Endothelial cell of umbilical vein (primary cell): ENCODE data around the gene METRNL.

ENCODE experiments used
- EZH2 ChIP-seq: IDR thresholded peaks from 2 replicates; pipeline ENCODE4 v1.6.1; 2012; ENCODE audit warnings: borderline replicate concordance, low read depth, mild to moderate bottlenecking, moderate library complexity, low read length, inconsistent platforms; ENCODE audit not compliant: severe bottlenecking
- FOS ChIP-seq: IDR thresholded peaks from 2 replicates; pipeline ENCODE4 v1.6.1; 2011; ENCODE audit warnings: mild to moderate bottlenecking, low read length, moderate library complexity, borderline replicate concordance; ENCODE audit not compliant: insufficient read depth
- JUN ChIP-seq: IDR thresholded peaks from 2 replicates; pipeline ENCODE4 v1.6.1; 2011; ENCODE audit warnings: borderline replicate concordance, low read depth; ENCODE audit not compliant: insufficient read length, insufficient read depth
- MAX ChIP-seq: IDR thresholded peaks from 2 replicates; pipeline ENCODE4 v1.6.1; 2011; ENCODE audit not compliant: insufficient read depth, insufficient read length
- POLR2A ChIP-seq: IDR thresholded peaks from 2 replicates; pipeline ENCODE4 v1.6.1; 2012; ENCODE audit warnings: low read depth, mild to moderate bottlenecking, control low read depth, low read length
- POLR2AphosphoS5 ChIP-seq: IDR thresholded peaks from 2 replicates; pipeline ENCODE4 v1.6.1; 2012; ENCODE audit warnings: low read depth, mild to moderate bottlenecking, control low read depth, low read length, moderate library complexity; ENCODE audit not compliant: insufficient read depth
- TF ChIP-seq, protein P1 (sequence below), 2 donors: IDR thresholded peaks; 1 replicate in 1 of 2; 2 replicates in 1 of 2; pipeline ENCODE4 v1.5.1; 2011; ENCODE audit warnings: low read length in 2 of 2, mild to moderate bottlenecking in 2 of 2, moderate library complexity in 2 of 2, control low read depth in 1 of 2, inconsistent platforms in 1 of 2, low read depth in 1 of 2; ENCODE audit not compliant: insufficient read depth in 1 of 2; ENCODE audit errors: extremely low read depth in 1 of 2

DNA sequence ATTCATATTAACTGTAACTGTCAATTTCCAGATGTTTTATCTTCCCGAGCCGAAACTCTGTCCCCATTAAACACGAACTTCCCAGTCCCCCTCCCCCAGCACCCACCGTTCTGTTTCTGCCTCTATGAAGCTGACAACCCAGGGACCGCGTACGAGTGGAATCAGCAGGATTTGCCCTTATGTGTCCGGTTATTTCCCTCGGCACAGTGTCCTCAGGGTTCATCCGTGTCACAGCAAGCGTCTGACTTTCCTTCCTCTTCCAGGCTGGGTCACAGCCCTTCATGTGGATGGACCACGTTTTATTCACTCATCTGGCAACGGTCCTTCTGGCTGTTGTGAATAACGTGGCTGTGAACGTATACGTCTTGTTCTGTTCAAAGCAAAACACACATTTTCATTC lies 31.3 kb downstream of the METRNL start:
- no peak for TF ChIP-seq POLR2A
- TF ChIP-seq EZH2 = no peak
- TF ChIP-seq, protein P1, sequence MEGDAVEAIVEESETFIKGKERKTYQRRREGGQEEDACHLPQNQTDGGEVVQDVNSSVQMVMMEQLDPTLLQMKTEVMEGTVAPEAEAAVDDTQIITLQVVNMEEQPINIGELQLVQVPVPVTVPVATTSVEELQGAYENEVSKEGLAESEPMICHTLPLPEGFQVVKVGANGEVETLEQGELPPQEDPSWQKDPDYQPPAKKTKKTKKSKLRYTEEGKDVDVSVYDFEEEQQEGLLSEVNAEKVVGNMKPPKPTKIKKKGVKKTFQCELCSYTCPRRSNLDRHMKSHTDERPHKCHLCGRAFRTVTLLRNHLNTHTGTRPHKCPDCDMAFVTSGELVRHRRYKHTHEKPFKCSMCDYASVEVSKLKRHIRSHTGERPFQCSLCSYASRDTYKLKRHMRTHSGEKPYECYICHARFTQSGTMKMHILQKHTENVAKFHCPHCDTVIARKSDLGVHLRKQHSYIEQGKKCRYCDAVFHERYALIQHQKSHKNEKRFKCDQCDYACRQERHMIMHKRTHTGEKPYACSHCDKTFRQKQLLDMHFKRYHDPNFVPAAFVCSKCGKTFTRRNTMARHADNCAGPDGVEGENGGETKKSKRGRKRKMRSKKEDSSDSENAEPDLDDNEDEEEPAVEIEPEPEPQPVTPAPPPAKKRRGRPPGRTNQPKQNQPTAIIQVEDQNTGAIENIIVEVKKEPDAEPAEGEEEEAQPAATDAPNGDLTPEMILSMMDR (IDR thresholded peaks at IDR 0.05; ENCODE audit: extremely low read depth in 1 of 2, insufficient read depth in 1 of 2, low read depth in 1 of 2, low read length in 2 of 2) = no peak
- TF ChIP-seq POLR2AphosphoS5 = no peak
- TF ChIP-seq MAX = no peak
- TF ChIP-seq JUN = no peak
- no peak for TF ChIP-seq FOS
